Progenitor cell of endocrine pancreas (in vitro differentiated cells): ENCODE measurements around the gene PPP2R2B. TPM values are rescaled to one million over a fixed set of nuclear protein-coding genes. Genes with fewer than 3 reads are reported as not detected.

Experiments used
- DNase-seq: peaks from one replicate; pipeline ENCODE4 v3.0.0; 2021; ENCODE audit warnings: low spot score; ENCODE audit not compliant: unreplicated experiment
- H3K27ac Mint-ChIP-seq: 2 replicates; pipeline ENCODE4 v1.8.0; 2021; ENCODE audit warnings: mild to moderate bottlenecking, moderate library complexity, mixed read lengths
- H3K27me3 Mint-ChIP-seq: 2 replicates; pipeline ENCODE4 v1.8.0; 2021; ENCODE audit warnings: mixed read lengths
- H3K36me3 Mint-ChIP-seq: 2 replicates; pipeline ENCODE4 v1.8.0; 2022; ENCODE audit warnings: mixed read lengths; ENCODE audit not compliant: insufficient read depth
- H3K4me1 Mint-ChIP-seq: 2 replicates; pipeline ENCODE4 v1.8.0; 2021; ENCODE audit warnings: low read depth, mixed read lengths
- H3K4me3 Mint-ChIP-seq: 2 replicates; pipeline ENCODE4 v1.8.0; 2021; ENCODE audit warnings: low read depth, mild to moderate bottlenecking, moderate library complexity, mixed read lengths
- H3K9me3 Mint-ChIP-seq: 2 replicates; pipeline ENCODE4 v1.8.0; 2021; ENCODE audit warnings: low read depth, mixed read lengths
- CTCF ChIP-seq: fragments of 200-600 bp; sonication (generic); IDR thresholded peaks from one replicate; pipeline ENCODE4 v1.5.0; 2021; ENCODE audit warnings: antibody characterized with exemption, mild to moderate bottlenecking; ENCODE audit not compliant: unreplicated experiment
- total RNA-seq: library from RNA; stranded (reverse); gene quantifications from 2 replicates; pipeline ENCODE4 v1.2.1, GENCODE V29; 2021

Gene PPP2R2B
- total RNA-seq, 1 donor from 2014 or later = 1.8 TPM

GRCh38 chr5:146818822-146819221 lies 59.7 kb downstream of the PPP2R2B start:
- Mint-ChIP-seq H3K4me3 (no peak overlapping the region), H3K27me3 (peaks cover 31% of the 10 kb centered on the region), H3K27ac (no peak overlapping the region), H3K9me3 (no peaks in the 10 kb centered on the region), H3K4me1 (peaks cover 2% of the 10 kb centered on the region), H3K36me3 (no peaks in the 10 kb centered on the region)
- TF ChIP-seq CTCF = no peak
- DNase-seq = no peak

GRCh38 chr5:146817973-146818372 lies 60.6 kb downstream of the PPP2R2B start:
- Mint-ChIP-seq H3K36me3 (no peaks in the 10 kb centered on the region), H3K4me3 (no peak overlapping the region), H3K9me3 (no peaks in the 10 kb centered on the region), H3K27me3 (peaks cover 36% of the 10 kb centered on the region), H3K4me1 (peaks cover 2% of the 10 kb centered on the region), H3K27ac (no peak overlapping the region)
- TF ChIP-seq CTCF = no peak
- DNase-seq = no peak

- Mint-ChIP-seq H3K4me3 (no peak overlapping the region), H3K4me1 (peaks cover 2% of the 10 kb centered on the region), H3K36me3 (no peaks in the 10 kb centered on the region), H3K27me3 (peaks cover 31% of the 10 kb centered on the region), H3K9me3 (no peaks in the 10 kb centered on the region), H3K27ac (no peak overlapping the region)
- no peak for TF ChIP-seq CTCF
- DNase-seq = no peak
These were observed 61.7 kb downstream of the PPP2R2B start for GRCh38 chr5:146816775-146817387.

- Mint-ChIP-seq H3K27ac (no peak overlapping the region), H3K27me3 (peaks cover 34% of the 10 kb centered on the region)
- no peak for TF ChIP-seq CTCF
These were observed 63.1 kb downstream of the PPP2R2B start for GRCh38 chr5:146815411-146815810.

GRCh38 chr5:146813346-146814157 lies 65.0 kb downstream of the PPP2R2B start:
- TF ChIP-seq CTCF = no peak
- no peak overlapping the region for H3K27ac Mint-ChIP-seq
- peaks cover 42% of the 10 kb centered on the region for H3K27me3 Mint-ChIP-seq
- H3K36me3 Mint-ChIP-seq = no peaks in the 10 kb centered on the region
- H3K9me3 Mint-ChIP-seq = no peaks in the 10 kb centered on the region
- no peak for DNase-seq
- no peak overlapping the region for H3K4me3 Mint-ChIP-seq
- H3K4me1 Mint-ChIP-seq = peaks cover 2% of the 10 kb centered on the region

More at GRCh38 chr5:146815411-146815810, 63.1 kb downstream of the PPP2R2B start:
- Mint-ChIP-seq H3K4me3 (no peak overlapping the region), H3K36me3 (no peaks in the 10 kb centered on the region), H3K9me3 (no peaks in the 10 kb centered on the region), H3K4me1 (peaks cover 2% of the 10 kb centered on the region)
- no peak for DNase-seq
